ENCODE data around the gene ECI2.

DNA sequence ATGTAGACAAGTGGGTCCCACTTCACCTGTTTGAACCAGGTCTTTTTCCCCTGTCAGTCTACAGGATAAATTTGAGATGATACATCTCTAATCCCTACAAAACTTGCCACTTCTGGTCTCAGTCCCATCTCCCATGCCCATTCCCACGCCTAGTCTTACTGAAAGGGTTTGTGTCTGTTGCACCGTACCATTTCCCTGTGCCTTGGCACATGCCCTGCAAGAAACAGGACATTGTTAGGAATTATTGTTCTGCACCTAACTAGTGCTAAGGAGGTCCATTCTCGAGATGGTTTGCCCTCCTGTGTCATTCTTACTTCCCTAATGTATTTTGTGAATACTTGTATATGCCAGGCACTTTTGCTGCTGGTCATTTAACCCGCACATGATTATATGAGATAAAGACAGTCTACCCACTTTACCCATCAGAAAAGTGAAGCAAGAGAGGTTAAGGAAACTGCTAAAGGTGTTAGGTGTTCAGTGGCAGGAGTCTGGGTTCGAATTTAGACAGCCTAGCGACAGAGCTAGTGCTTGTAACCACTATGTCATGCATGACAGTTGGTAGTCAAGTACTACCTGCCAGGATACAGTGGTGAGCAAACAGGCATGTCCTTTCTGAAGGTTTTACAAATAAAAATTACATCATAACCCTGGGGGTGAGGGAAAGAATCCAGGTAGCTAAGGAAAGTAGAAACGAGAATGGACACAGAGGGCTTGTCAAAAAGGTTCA is 69.2 kb downstream of the ECI2 start:
- TF ChIP-seq, protein P1, sequence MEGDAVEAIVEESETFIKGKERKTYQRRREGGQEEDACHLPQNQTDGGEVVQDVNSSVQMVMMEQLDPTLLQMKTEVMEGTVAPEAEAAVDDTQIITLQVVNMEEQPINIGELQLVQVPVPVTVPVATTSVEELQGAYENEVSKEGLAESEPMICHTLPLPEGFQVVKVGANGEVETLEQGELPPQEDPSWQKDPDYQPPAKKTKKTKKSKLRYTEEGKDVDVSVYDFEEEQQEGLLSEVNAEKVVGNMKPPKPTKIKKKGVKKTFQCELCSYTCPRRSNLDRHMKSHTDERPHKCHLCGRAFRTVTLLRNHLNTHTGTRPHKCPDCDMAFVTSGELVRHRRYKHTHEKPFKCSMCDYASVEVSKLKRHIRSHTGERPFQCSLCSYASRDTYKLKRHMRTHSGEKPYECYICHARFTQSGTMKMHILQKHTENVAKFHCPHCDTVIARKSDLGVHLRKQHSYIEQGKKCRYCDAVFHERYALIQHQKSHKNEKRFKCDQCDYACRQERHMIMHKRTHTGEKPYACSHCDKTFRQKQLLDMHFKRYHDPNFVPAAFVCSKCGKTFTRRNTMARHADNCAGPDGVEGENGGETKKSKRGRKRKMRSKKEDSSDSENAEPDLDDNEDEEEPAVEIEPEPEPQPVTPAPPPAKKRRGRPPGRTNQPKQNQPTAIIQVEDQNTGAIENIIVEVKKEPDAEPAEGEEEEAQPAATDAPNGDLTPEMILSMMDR (IDR thresholded peaks at IDR 0.05) = no peak
- TF ChIP-seq POLR2A (IDR thresholded peaks at IDR 0.05) = no peak
